ENCODE results near the gene MRPL43.

DNA sequence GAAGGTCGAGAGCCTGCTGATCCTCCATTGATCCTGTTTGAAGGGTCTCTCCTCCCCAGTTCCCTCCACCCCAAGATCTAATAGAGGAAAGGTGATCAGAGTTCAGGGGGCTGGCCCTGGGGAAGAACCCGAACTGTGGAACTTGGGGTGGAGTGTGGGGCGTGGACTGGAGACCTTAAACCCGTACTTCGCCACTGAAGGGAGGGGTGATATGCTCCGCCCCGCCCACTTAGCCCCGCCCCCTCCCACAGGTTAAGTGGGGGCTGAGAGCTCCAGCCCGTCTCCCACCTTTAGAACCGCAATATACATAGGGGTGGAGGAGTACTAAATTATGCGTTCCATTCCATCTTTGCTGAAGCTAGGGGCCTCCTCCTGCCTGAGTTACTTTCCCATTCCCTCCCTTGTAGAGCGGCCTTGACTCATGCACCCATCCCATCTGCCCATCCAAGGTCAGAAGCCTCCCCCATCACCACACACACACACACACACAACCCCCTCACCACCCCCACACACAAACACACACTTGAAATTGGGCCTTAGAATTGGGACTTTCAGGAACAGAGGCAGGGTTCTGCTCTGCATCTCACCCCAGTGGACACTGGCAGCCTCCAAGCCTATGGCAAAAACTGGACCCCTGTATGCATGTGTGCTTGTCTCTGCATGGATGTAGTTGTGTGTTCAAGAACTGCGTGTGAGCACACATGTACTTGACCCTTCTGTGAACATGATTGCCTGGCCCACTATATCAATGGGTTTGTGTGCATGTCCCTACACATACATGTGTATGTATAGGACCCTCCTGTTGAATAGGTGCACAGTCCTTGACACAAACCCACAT, 17.0 kb downstream of the MRPL43 start:
- TF ChIP-seq, protein P1, sequence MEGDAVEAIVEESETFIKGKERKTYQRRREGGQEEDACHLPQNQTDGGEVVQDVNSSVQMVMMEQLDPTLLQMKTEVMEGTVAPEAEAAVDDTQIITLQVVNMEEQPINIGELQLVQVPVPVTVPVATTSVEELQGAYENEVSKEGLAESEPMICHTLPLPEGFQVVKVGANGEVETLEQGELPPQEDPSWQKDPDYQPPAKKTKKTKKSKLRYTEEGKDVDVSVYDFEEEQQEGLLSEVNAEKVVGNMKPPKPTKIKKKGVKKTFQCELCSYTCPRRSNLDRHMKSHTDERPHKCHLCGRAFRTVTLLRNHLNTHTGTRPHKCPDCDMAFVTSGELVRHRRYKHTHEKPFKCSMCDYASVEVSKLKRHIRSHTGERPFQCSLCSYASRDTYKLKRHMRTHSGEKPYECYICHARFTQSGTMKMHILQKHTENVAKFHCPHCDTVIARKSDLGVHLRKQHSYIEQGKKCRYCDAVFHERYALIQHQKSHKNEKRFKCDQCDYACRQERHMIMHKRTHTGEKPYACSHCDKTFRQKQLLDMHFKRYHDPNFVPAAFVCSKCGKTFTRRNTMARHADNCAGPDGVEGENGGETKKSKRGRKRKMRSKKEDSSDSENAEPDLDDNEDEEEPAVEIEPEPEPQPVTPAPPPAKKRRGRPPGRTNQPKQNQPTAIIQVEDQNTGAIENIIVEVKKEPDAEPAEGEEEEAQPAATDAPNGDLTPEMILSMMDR (IDR thresholded peaks at IDR 0.05) = no peak
- TF ChIP-seq POLR2A (IDR thresholded peaks at IDR 0.05) = no peak

Measured in adrenal gland (tissue), 5 donors.